Neural crest cell (in vitro differentiated cells): ENCODE results near the gene ZNF536. TPM values are rescaled to one million over a fixed set of nuclear protein-coding genes. Genes with fewer than 3 reads are reported as not detected.

Experiments
- DNase-seq: peaks from one replicate; pipeline ENCODE4 v3.0.0; 2021; ENCODE audit warnings: low read depth, mixed read lengths, low spot score
- H3K27ac Mint-ChIP-seq: one replicate; pipeline ENCODE4 v1.8.0; 2021; ENCODE audit warnings: mild to moderate bottlenecking, mixed read lengths; ENCODE audit not compliant: unreplicated experiment
- H3K27me3 Mint-ChIP-seq: 2 replicates; pipeline ENCODE4 v1.8.0; 2021; ENCODE audit warnings: low read depth, mild to moderate bottlenecking, mixed read lengths
- H3K36me3 Mint-ChIP-seq: 2 replicates; pipeline ENCODE4 v1.8.0; 2021; ENCODE audit warnings: low read depth, mild to moderate bottlenecking, mixed read lengths
- H3K4me1 Mint-ChIP-seq: 2 replicates; pipeline ENCODE4 v1.8.0; 2021; ENCODE audit warnings: mixed read lengths
- H3K4me3 Mint-ChIP-seq: one replicate; pipeline ENCODE4 v1.8.0; 2021; ENCODE audit warnings: mild to moderate bottlenecking, mixed read lengths
- H3K9me3 Mint-ChIP-seq: 2 replicates; pipeline ENCODE4 v1.8.0; 2021; ENCODE audit warnings: mixed read lengths
- total RNA-seq: library from RNA; stranded (reverse); gene quantifications from 2 replicates; pipeline ENCODE4 v1.2.1, GENCODE V29; 2021
- TF ChIP-seq, protein P1 (sequence below): fragments of 200-600 bp; sonication (generic); conservative IDR thresholded peaks from 2 replicates; pipeline ENCODE4 v1.5.0; 2021; ENCODE audit warnings: antibody characterized with exemption, mild to moderate bottlenecking

The ZNF536 gene
- total RNA-seq, 1 donor from 2014 or later, result 22.0 TPM

DNA sequence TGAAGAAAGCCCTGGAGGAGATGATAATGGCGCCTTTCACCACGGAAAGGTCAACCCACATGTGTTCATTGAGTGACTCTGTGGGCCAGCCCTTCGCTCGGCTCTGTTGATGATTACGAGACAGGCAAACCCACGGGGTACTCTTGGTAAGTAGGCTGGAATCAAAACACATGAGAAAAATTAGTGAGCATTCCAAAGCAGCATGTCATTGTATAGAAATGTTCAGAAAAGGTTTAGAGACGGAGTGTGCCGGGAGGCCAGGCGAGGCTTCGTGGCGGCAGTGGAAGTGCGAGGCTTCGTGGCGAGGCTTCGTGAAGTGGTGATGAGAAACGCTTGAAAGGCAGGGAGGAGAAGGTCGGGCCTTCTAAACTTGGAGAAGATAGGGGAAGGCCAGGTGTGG is 144.3 kb downstream of the ZNF536 start:
- Mint-ChIP-seq H3K4me1 (no peaks in the 10 kb centered on the region), H3K4me3 (no peak overlapping the region), H3K27me3 (no peaks in the 10 kb centered on the region), H3K36me3 (no peaks in the 10 kb centered on the region), H3K27ac (peak overlapping the region; percentile 63), H3K9me3 (no peaks in the 10 kb centered on the region)
- no peak for DNase-seq
- TF ChIP-seq, protein P1, sequence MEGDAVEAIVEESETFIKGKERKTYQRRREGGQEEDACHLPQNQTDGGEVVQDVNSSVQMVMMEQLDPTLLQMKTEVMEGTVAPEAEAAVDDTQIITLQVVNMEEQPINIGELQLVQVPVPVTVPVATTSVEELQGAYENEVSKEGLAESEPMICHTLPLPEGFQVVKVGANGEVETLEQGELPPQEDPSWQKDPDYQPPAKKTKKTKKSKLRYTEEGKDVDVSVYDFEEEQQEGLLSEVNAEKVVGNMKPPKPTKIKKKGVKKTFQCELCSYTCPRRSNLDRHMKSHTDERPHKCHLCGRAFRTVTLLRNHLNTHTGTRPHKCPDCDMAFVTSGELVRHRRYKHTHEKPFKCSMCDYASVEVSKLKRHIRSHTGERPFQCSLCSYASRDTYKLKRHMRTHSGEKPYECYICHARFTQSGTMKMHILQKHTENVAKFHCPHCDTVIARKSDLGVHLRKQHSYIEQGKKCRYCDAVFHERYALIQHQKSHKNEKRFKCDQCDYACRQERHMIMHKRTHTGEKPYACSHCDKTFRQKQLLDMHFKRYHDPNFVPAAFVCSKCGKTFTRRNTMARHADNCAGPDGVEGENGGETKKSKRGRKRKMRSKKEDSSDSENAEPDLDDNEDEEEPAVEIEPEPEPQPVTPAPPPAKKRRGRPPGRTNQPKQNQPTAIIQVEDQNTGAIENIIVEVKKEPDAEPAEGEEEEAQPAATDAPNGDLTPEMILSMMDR, result no peak

DNA sequence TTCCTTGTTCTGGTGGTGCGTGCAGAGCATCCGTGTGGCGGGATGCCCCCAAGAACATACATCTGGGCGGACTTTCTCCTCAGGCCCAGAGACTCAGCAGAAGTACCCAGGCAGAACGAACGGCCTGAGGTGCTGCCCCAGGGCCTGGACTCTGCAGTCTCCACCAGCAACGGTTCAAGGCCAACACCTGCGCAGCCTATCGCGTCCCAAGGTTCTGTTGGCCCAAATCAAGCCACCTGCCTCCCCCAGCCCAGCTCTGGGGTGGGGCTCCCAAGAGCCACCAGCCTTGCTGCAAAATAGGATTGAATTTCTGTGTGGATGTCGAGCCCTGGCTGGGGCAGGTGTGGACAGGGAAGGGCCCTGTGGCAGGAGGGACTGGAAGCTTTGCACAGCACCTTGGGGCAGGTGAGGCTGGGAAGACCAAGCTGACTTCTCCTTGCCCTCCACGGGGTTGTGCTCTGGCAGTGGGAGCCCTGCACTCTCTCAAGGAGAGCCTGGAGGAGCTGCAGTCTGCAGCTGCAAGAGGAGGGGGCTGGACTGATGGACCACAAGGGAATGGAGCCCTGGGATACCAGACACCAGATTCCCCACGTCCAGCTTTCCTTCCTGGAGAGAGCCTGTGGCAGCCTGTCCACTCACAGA is 146.9 kb downstream of the ZNF536 start:
- no peaks in the 10 kb centered on the region for H3K36me3 Mint-ChIP-seq
- no peaks in the 10 kb centered on the region for H3K9me3 Mint-ChIP-seq
- H3K27me3 Mint-ChIP-seq, result no peaks in the 10 kb centered on the region
- H3K4me1 Mint-ChIP-seq, result no peaks in the 10 kb centered on the region
- no peak overlapping the region for H3K27ac Mint-ChIP-seq
- H3K4me3 Mint-ChIP-seq, result no peak overlapping the region
- DNase-seq, result no peak
- TF ChIP-seq, protein P1, result no peak

DNA sequence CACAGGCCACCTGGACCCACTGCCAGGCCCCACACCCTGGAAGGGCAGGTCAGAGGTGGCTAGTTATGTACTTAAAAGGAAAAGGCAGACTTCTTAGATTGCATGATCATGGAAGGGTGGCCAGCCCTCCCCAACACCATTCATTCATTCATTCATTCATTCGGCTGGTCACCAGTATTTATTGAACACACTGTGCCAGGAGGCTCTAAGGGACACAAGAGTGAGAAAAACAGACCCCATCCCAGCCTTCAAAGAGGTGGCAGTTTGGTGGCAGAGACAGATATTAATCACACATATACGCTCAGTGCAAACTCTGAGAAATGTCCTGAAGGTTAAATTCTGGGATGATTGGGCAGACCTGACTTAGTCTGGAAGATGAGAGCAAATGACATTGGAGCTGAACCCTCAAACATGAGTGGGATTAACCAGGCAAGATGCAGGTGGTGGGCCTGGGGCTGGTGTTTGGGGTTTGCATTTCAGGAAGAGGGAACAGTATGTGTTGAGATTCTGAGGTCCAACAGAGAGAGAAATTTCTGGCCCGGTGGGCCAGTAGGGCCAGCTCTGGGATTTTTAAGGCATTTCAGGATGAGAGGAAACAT is 147.5 kb downstream of the ZNF536 start:
- Mint-ChIP-seq H3K9me3 (no peaks in the 10 kb centered on the region), H3K4me1 (no peaks in the 10 kb centered on the region), H3K27ac (no peak overlapping the region), H3K27me3 (no peaks in the 10 kb centered on the region), H3K36me3 (no peaks in the 10 kb centered on the region), H3K4me3 (no peak overlapping the region)
- no peak for DNase-seq
- TF ChIP-seq, protein P1, result no peak

DNA sequence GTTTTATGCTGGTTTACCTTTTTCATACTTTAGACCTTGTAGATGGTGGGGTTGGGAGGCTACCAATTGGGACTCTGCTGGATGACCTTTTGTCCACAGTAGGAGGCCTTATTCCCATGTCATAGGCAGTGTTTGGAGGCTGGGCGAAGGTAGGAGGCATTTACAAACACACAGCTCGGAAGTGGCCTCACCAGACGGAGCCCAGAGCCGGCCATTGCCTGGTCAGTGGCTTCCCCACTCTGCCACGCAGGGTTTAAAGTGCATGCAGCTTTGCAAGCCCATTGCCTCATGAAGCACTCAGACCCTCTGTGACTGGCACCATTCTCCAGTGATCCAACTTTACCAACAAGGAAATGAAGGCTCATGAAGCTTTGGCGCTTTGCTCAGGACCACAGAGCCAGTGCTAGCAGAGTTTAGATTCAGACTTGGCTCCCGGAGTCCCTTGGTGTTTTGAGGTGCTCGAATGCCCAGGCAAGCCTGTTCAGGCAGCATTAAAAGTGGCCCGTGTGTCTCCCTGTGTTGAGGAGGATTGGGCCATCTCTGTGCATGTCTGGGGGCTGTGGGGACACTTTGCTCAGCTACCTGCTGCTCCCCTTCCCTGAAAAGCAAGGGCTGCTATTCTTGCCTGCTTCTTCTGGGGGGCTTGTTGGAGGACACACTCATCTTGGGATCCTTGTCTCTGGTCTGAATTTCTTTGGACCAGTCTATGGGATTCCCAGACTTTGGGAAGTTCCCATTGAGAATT is 148.7 kb downstream of the ZNF536 start:
- Mint-ChIP-seq H3K27me3 (no peaks in the 10 kb centered on the region), H3K4me3 (no peak overlapping the region), H3K36me3 (no peaks in the 10 kb centered on the region), H3K4me1 (peaks cover 4% of the 10 kb centered on the region), H3K9me3 (no peaks in the 10 kb centered on the region), H3K27ac (no peak overlapping the region)
- DNase-seq, result no peak
- TF ChIP-seq, protein P1, result no peak

DNA sequence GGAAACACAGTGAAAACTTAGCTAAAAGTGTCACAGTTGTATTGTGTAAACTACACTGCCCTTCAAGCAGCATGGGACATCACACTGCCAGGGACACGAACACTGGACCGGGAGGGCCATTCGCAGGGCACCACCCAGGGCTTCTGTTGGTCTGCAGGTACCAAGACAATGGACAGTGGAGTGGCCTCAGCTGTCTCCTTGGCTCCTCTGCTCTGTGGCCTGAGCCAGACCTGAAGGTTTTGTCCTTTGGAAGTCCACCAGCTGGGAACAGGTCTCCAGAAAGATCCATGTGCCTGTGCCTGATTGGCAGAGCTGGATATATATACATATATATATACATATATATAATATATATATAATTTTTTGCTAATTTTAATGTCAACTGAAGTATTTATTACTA is 149.8 kb downstream of the ZNF536 start:
- no peaks in the 10 kb centered on the region for H3K27me3 Mint-ChIP-seq
- no peak overlapping the region for H3K27ac Mint-ChIP-seq
- no peaks in the 10 kb centered on the region for H3K9me3 Mint-ChIP-seq
- H3K36me3 Mint-ChIP-seq, result no peaks in the 10 kb centered on the region
- TF ChIP-seq, protein P1, result no peak
- DNase-seq, result no peak
- H3K4me3 Mint-ChIP-seq, result no peak overlapping the region
- peaks cover 4% of the 10 kb centered on the region for H3K4me1 Mint-ChIP-seq
